ENCODE data around the gene CGB2.
A peak's percentile ranks its signal among the peaks of the same experiment; 100 is the strongest.

Gene CGB2

GRCh38 chr19:48994035-48994386, 37.7 kb upstream of the CGB2 start:
- H3K4me3 ChIP-seq (ENCODE audit: low read length), result peak overlapping the region; percentile 69
- TF ChIP-seq ZNF274 (IDR thresholded peaks at IDR 0.05; ENCODE audit: low read depth, low read length), result no peak

GRCh38 chr19:48997972-48998371, 33.7 kb upstream of the CGB2 start:
- no peak overlapping the region for H3K4me3 ChIP-seq (ENCODE audit: low read length)
- TF ChIP-seq ZNF274 (IDR thresholded peaks at IDR 0.05; ENCODE audit: low read depth, low read length), result no peak

GRCh38 chr19:48999481-49000325, 32.0 kb upstream of the CGB2 start:
- TF ChIP-seq ZNF274 (IDR thresholded peaks at IDR 0.05; ENCODE audit: low read depth, low read length), result no peak
- H3K4me3 ChIP-seq (ENCODE audit: low read length), result no peak overlapping the region

- TF ChIP-seq ZNF274 (IDR thresholded peaks at IDR 0.05; ENCODE audit: low read depth, low read length), result no peak
- H3K4me3 ChIP-seq (ENCODE audit: low read length), result no peak overlapping the region
These were observed 27.6 kb upstream of the CGB2 start for GRCh38 chr19:49004133-49004532.

- no peak for TF ChIP-seq ZNF274 (IDR thresholded peaks at IDR 0.05; ENCODE audit: low read depth, low read length)
- no peak overlapping the region for H3K4me3 ChIP-seq (ENCODE audit: low read length)
These were observed 26.6 kb upstream of the CGB2 start for GRCh38 chr19:49004964-49005614.

GRCh38 chr19:49006905-49007304, 24.8 kb upstream of the CGB2 start:
- TF ChIP-seq ZNF274 (IDR thresholded peaks at IDR 0.05; ENCODE audit: low read depth, low read length), result no peak
- H3K4me3 ChIP-seq (ENCODE audit: low read length), result no peak overlapping the region

- no peak for TF ChIP-seq ZNF274 (IDR thresholded peaks at IDR 0.05; ENCODE audit: low read depth, low read length)
- no peak overlapping the region for H3K4me3 ChIP-seq (ENCODE audit: low read length)
These were observed 21.9 kb upstream of the CGB2 start for GRCh38 chr19:49009828-49010227.

GRCh38 chr19:49010453-49010852, 21.2 kb upstream of the CGB2 start:
- H3K4me3 ChIP-seq (ENCODE audit: low read length), result no peak overlapping the region
- TF ChIP-seq ZNF274 (IDR thresholded peaks at IDR 0.05; ENCODE audit: low read depth, low read length), result no peak

GRCh38 chr19:49011194-49011593, 20.5 kb upstream of the CGB2 start:
- H3K4me3 ChIP-seq (ENCODE audit: low read length), result no peak overlapping the region
- no peak for TF ChIP-seq ZNF274 (IDR thresholded peaks at IDR 0.05; ENCODE audit: low read depth, low read length)

- H3K4me3 ChIP-seq (ENCODE audit: low read length), result no peak overlapping the region
- no peak for TF ChIP-seq ZNF274 (IDR thresholded peaks at IDR 0.05; ENCODE audit: low read depth, low read length)
These were observed 17.4 kb upstream of the CGB2 start for GRCh38 chr19:49014123-49014869.

GRCh38 chr19:49014870-49015255, 16.8 kb upstream of the CGB2 start:
- no peak for TF ChIP-seq ZNF274 (IDR thresholded peaks at IDR 0.05; ENCODE audit: low read depth, low read length)
- H3K4me3 ChIP-seq (ENCODE audit: low read length), result no peak overlapping the region

GRCh38 chr19:49016067-49016839, 15.4 kb upstream of the CGB2 start:
- no peak for TF ChIP-seq ZNF274 (IDR thresholded peaks at IDR 0.05; ENCODE audit: low read depth, low read length)
- H3K4me3 ChIP-seq (ENCODE audit: low read length), result no peak overlapping the region

- TF ChIP-seq ZNF274 (IDR thresholded peaks at IDR 0.05; ENCODE audit: low read depth, low read length), result no peak
- H3K4me3 ChIP-seq (ENCODE audit: low read length), result peak within 1 kb of the TSS; percentile 33; the same call in 1 of the 2 replicates
These were observed 14.5 kb upstream of the CGB2 start, which contains the start of gene LHB for GRCh38 chr19:49017041-49017665. Gene LHB (minus strand): TSS chr19:49017091. CDS start chr19:49017081, 10 bp downstream.

Data from GM08714 (cell line).